ENCODE measurements around the gene METTL15. TPM values are rescaled to one million over a fixed set of nuclear protein-coding genes. Genes with fewer than 3 reads are reported as not detected.
"Not testable (repeated sequence)": the region's sequence is repeated elsewhere in the genome, so short reads cannot be mapped to it uniquely, and the experiment has no call there.

METTL15 gene
- total and polyA plus RNA-seq, 11 donors, result 5.2 to 14.4 (median 9.9) TPM

- H3K36me3 ChIP-seq, result no peaks in the 10 kb centered on the region
- no peaks in the 10 kb centered on the region for H3K4me1 ChIP-seq
- no peak for ATAC-seq
- TF ChIP-seq POLR2A (IDR thresholded peaks at IDR 0.05) (no peak), CTCF (IDR thresholded peaks at IDR 0.05) (no peak)
- 92 to 94% (median 93%) methylated on average over 3 of the region's 3 CpGs for WGBS, 4 donors
- intact Hi-C loops (cut with DNase I), result no loop called here
- no peaks in the 10 kb centered on the region for H3K27me3 ChIP-seq
- H3K4me3 ChIP-seq, result no peak overlapping the region
- H3K9me3 ChIP-seq, result no peaks in the 10 kb centered on the region
- no peak for DNase-seq
- H3K27ac ChIP-seq, result no peak overlapping the region
Measured at GRCh38 chr11:28077521-28077920, 30.7 kb upstream of the METTL15 start.

DNA sequence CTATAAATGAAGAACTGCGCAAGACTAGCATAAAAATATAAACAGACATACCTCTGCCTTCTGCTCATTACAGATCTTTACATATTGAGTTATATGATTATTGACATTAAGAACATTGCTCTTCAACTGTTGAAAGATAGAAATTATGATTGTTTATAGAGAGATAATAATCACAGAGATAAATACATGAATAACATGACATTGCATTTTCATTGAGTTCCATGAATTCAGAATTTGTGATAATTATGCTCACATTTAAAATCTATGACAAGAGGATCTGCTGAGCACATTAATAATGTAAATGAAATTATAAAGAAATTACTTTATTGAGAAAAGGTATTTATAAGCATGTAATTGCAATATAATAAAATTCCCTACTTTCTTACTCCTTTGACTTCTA is 25.1 kb upstream of the METTL15 start:
- WGBS, 4 donors, result 96 to 99% (median 98%) methylated on average over 1 of the region's 1 CpG
- Histone ChIP-seq H3K27ac (no peak overlapping the region), H3K4me3 (no peak overlapping the region), H3K27me3 (no peaks in the 10 kb centered on the region), H3K36me3 (no peaks in the 10 kb centered on the region), H3K9me3 (no peaks in the 10 kb centered on the region), H3K4me1 (no peaks in the 10 kb centered on the region)
- DNase-seq, result no peak
- no peak for ATAC-seq
- TF ChIP-seq POLR2A (IDR thresholded peaks at IDR 0.05) (no peak), CTCF (IDR thresholded peaks at IDR 0.05) (no peak)
- intact Hi-C loops (cut with DNase I), result no loop called here

DNA sequence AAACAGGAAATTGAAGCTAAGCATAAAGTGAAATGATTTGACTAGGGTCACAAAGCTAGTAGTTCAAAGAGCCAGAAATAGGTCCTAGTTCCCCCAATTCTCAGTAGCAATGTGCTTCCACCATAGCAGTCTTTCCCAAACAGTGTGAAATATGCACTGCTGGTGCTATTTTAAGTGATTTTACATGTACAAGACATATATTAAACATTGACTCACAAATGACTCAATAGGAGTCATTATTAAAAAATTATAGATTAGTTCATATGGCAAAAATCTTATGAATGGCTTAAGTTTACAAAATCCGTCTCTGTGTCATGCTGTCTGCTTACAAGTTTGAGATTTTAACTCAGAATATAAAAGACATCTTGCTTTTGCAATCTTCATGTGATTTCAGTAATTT is 21.6 kb upstream of the METTL15 start:
- H3K9me3 ChIP-seq, result no peaks in the 10 kb centered on the region
- H3K36me3 ChIP-seq, result no peaks in the 10 kb centered on the region
- H3K27ac ChIP-seq, result no peak overlapping the region
- no peak for TF ChIP-seq CTCF (IDR thresholded peaks at IDR 0.05)
- no peak for TF ChIP-seq POLR2A (IDR thresholded peaks at IDR 0.05)
- WGBS, 4 donors, result 92 to 97% (median 95%) methylated on average over 1 of the region's 1 CpG
- no peaks in the 10 kb centered on the region for H3K4me1 ChIP-seq
- no peak overlapping the region for H3K4me3 ChIP-seq
- H3K27me3 ChIP-seq, result no peaks in the 10 kb centered on the region
- ATAC-seq, result no peak
- intact Hi-C loops (cut with DNase I), result no loop called here
- no peak for DNase-seq

DNA sequence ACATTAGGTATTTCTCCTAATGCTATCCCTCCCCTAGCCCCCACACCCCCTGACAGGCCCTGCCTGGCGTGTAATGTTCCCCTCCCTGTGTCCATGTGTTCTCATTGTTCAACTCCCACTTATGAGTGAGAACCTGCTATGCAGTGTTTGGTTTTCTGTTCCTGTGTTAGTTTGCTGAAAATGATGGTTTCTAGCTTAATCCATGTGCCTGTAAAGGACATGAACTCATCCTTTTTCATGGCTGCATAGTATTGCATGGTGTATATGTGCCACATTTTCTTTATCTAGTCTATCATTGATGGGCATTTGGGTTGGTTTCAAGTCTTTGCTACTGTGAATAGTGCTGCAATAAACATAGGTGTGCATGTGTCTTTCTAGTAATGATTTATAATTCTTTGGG is 21.0 kb upstream of the METTL15 start:
- H3K27ac ChIP-seq; H3K9me3 ChIP-seq; H3K27me3 ChIP-seq; DNase-seq; intact Hi-C loops (cut with DNase I); H3K4me3 ChIP-seq; ATAC-seq; H3K4me1 ChIP-seq; H3K36me3 ChIP-seq: not testable (repeated sequence)
- WGBS, 4 donors, result 96 to 100% (median 99%) methylated on average over 1 of the region's 1 CpG

- WGBS, 4 donors, result 96% methylated on average over 3 of the region's 3 CpGs
- H3K36me3 ChIP-seq; H3K4me3 ChIP-seq; DNase-seq; H3K4me1 ChIP-seq; H3K27ac ChIP-seq; intact Hi-C loops (cut with DNase I); H3K9me3 ChIP-seq; ATAC-seq; H3K27me3 ChIP-seq: not testable (repeated sequence)
Measured at GRCh38 chr11:28087693-28088092, 20.5 kb upstream of the METTL15 start.

All from heart left ventricle (tissue), 16 donors.